Measurements from ENCODE around the gene TEN1. TPM values are rescaled to one million over a fixed set of nuclear protein-coding genes. Genes with fewer than 3 reads are reported as not detected.
"Not testable (repeated sequence)": the region's sequence is repeated elsewhere in the genome, so short reads cannot be mapped to it uniquely, and the experiment has no call there.

The TEN1 gene
- total RNA-seq, 1 experiment from 2014 or later = 58.3 TPM

- no peak for TF ChIP-seq EZH2 (IDR thresholded peaks at IDR 0.05; ENCODE audit: low read length, unreplicated experiment)
- TF ChIP-seq EZH2phosphoT487 (IDR thresholded peaks at IDR 0.05; ENCODE audit: borderline replicate concordance, low read length) = no peak
- TF ChIP-seq CTCF (conservative IDR thresholded peaks at IDR 0.05; ENCODE audit: low read depth, low read length) = no peak
- no TSS peak for BruUV-seq (replicated peaks)
- intact Hi-C loops (cut with micrococcal nuclease) = no loop called here
- Histone ChIP-seq H3K9me2 (replicated peaks; ENCODE audit: low read length) (no peaks in the 10 kb centered on the region), H3K4me3 (ENCODE audit: low read length) (no peak overlapping the region), H3K4me2 (ENCODE audit: low read length) (peak overlapping the region; percentile 20; the same call in 1 of the 2 replicates), H3K9me3 (ENCODE audit: low read length) (no peaks in the 10 kb centered on the region), H3K79me2 (ENCODE audit: low read length) (peaks cover 60% of the 10 kb centered on the region), H3K27me3 (ENCODE audit: low read length) (no peaks in the 10 kb centered on the region), H3K4me1 (ENCODE audit: insufficient read depth, low read length) (peaks cover 11% of the 10 kb centered on the region), H3K27ac (ENCODE audit: low read length) (peak overlapping the region; percentile 46), H4K20me1 (ENCODE audit: low read length) (0 out of 2 replicates have a peak, but pooled peaks cover 6% of the 10 kb centered on the region), H3F3A (ENCODE audit: low read length, unreplicated experiment) (peaks cover 5% of the 10 kb centered on the region), H3K36me3 (ENCODE audit: low read depth, low read length) (peaks cover 16% of the 10 kb centered on the region; the same call in 1 of the 2 replicates), H3K9ac (ENCODE audit: low read length) (no peak overlapping the region), H2AFZ (ENCODE audit: low read length) (no peak overlapping the region)
- ATAC-seq (peak; percentile 93), DNase-seq (peak; percentile 75)
- ChIA-PET POLR2A (ENCODE audit: unreplicated experiment) (no interaction called here), CTCF (no interaction called here)
Observed at GRCh38 chr17:75970011-75970523, 9.0 kb upstream of the TEN1 start.

- H3K4me3 ChIP-seq (ENCODE audit: low read length) = no peak overlapping the region
- H3F3A ChIP-seq (ENCODE audit: low read length, unreplicated experiment) = peaks cover 5% of the 10 kb centered on the region
- no TSS peak for BruUV-seq (replicated peaks)
- no peaks in the 10 kb centered on the region for H3K9me2 ChIP-seq (replicated peaks; ENCODE audit: low read length)
- ChIA-PET POLR2A (ENCODE audit: unreplicated experiment) (interaction anchor here (0.5 kb wide), 1 partner anchor 93 kb away, joined by 3 read pairs; no protein-coding TSS in a partner anchor), CTCF (no interaction called here)
- ATAC-seq (no peak), DNase-seq (no peak)
- H3K4me2 ChIP-seq (ENCODE audit: low read length) = peak overlapping the region; percentile 20; the same call in 1 of the 2 replicates
- H3K27ac ChIP-seq (ENCODE audit: low read length) = peak overlapping the region; percentile 46
- H3K36me3 ChIP-seq (ENCODE audit: low read depth, low read length) = peaks cover 16% of the 10 kb centered on the region; the same call in 1 of the 2 replicates
- no peak overlapping the region for H3K9ac ChIP-seq (ENCODE audit: low read length)
- H3K79me2 ChIP-seq (ENCODE audit: low read length) = peaks cover 60% of the 10 kb centered on the region
- H3K27me3 ChIP-seq (ENCODE audit: low read length) = no peaks in the 10 kb centered on the region
- peaks cover 11% of the 10 kb centered on the region for H3K4me1 ChIP-seq (ENCODE audit: insufficient read depth, low read length)
- H4K20me1 ChIP-seq (ENCODE audit: low read length) = 0 out of 2 replicates have a peak, but pooled peaks cover 6% of the 10 kb centered on the region
- intact Hi-C loops (cut with micrococcal nuclease) = no loop called here
- no peak overlapping the region for H2AFZ ChIP-seq (ENCODE audit: low read length)
- no peaks in the 10 kb centered on the region for H3K9me3 ChIP-seq (ENCODE audit: low read length)
- TF ChIP-seq CTCF (conservative IDR thresholded peaks at IDR 0.05; ENCODE audit: low read depth, low read length) (no peak), EZH2 (IDR thresholded peaks at IDR 0.05; ENCODE audit: low read length, unreplicated experiment) (no peak), EZH2phosphoT487 (IDR thresholded peaks at IDR 0.05; ENCODE audit: borderline replicate concordance, low read length) (no peak)
Observed at GRCh38 chr17:75970626-75971025, 8.4 kb upstream of the TEN1 start.

DNA sequence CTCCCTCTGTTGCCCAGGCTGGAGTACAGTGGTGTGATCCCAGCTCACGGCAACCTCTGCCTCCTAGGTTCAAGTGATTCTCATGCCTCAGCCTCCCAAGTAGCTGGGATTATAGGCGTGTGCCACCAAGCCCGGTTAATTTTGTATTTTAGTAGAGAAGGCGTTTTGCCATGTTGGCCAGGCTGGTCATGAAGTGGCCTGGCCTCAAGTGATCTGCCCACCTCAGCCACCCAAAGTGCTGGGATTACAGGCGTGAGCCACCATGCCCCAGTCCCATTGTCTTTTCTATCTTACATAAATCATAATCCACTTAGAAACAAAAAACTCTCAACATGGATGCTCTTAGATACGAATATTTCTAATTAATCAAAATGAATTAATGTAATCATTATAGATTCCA lies 3.9 kb upstream of the TEN1 start:
- H3K9me2 ChIP-seq (replicated peaks; ENCODE audit: low read length); H3K9me3 ChIP-seq (ENCODE audit: low read length); H3K27me3 ChIP-seq (ENCODE audit: low read length); BruUV-seq (replicated peaks); DNase-seq; H4K20me1 ChIP-seq (ENCODE audit: low read length); POLR2A ChIA-PET (ENCODE audit: unreplicated experiment); H3K4me3 ChIP-seq (ENCODE audit: low read length); H3K9ac ChIP-seq (ENCODE audit: low read length); ATAC-seq; H2AFZ ChIP-seq (ENCODE audit: low read length); H3K4me2 ChIP-seq (ENCODE audit: low read length); H3K27ac ChIP-seq (ENCODE audit: low read length); CTCF ChIA-PET; H3F3A ChIP-seq (ENCODE audit: low read length, unreplicated experiment); intact Hi-C loops (cut with micrococcal nuclease): not testable (repeated sequence)
- Histone ChIP-seq H3K4me1 (ENCODE audit: insufficient read depth, low read length) (peaks cover 34% of the 10 kb centered on the region), H3K79me2 (ENCODE audit: low read length) (peaks cover 79% of the 10 kb centered on the region), H3K36me3 (ENCODE audit: low read depth, low read length) (peaks cover 16% of the 10 kb centered on the region; the same call in 1 of the 2 replicates)
